Mesenchymal stem cell (in vitro differentiated cells and primary cell): ENCODE measurements around the gene IMMP2L.
A peak's percentile ranks its signal among the peaks of the same experiment; 100 is the strongest.

Experiments used
- DNase-seq: peaks from one replicate; pipeline ENCODE4 v3.0.0-alpha.2; 2013
- H2AFZ ChIP-seq: one replicate; pipeline ENCODE4 v1.6.1; 2013; ENCODE audit warnings: low read depth, mild to moderate bottlenecking, control low read depth, inconsistent platforms, low read length, moderate library complexity
- H2AK5ac ChIP-seq: 2 replicates; pipeline ENCODE4 v1.6.1; 2013; ENCODE audit warnings: low read length, moderate library complexity, mild to moderate bottlenecking, inconsistent platforms; ENCODE audit not compliant: severe bottlenecking
- H2BK120ac ChIP-seq: one replicate; pipeline ENCODE4 v1.6.1; 2013; ENCODE audit warnings: low read depth, mild to moderate bottlenecking, inconsistent platforms, low read length, moderate library complexity
- H2BK12ac ChIP-seq, 2 experiments: one replicate each; pipeline ENCODE4 v1.6.1; 2013; ENCODE audit warnings: inconsistent platforms in 2 of 2, low read length in 2 of 2, mild to moderate bottlenecking in 2 of 2, moderate library complexity in 2 of 2, control low read depth in 1 of 2
- H2BK15ac ChIP-seq: one replicate; pipeline ENCODE4 v1.6.1; 2013; ENCODE audit warnings: mild to moderate bottlenecking, low read depth, inconsistent platforms; ENCODE audit not compliant: poor library complexity, severe bottlenecking
- H2BK5ac ChIP-seq: 2 replicates; pipeline ENCODE4 v1.6.1; 2013; ENCODE audit warnings: low read depth, mild to moderate bottlenecking, low read length, control low read depth, inconsistent platforms; ENCODE audit not compliant: poor library complexity, severe bottlenecking
- H3K14ac ChIP-seq, 2 experiments: one replicate each; pipeline ENCODE4 v1.6.1; 2013; ENCODE audit warnings: inconsistent platforms in 2 of 2, low read length in 2 of 2, control low read depth in 1 of 2, mild to moderate bottlenecking in 1 of 2, moderate library complexity in 1 of 2
- H3K18ac ChIP-seq, 2 experiments: one replicate each; pipeline ENCODE4 v1.6.1; 2013; ENCODE audit warnings: inconsistent platforms in 2 of 2, low read length in 2 of 2, control low read depth in 1 of 2, low read depth in 1 of 2, mild to moderate bottlenecking in 1 of 2
- H3K23ac ChIP-seq, 2 experiments: one replicate each; pipeline ENCODE4 v1.6.1; 2013; ENCODE audit warnings: inconsistent platforms in 2 of 2, low read length in 2 of 2, mild to moderate bottlenecking in 2 of 2, moderate library complexity in 2 of 2, control low read depth in 1 of 2
- H3K27ac ChIP-seq: 2 replicates; pipeline ENCODE4 v1.5.1; 2013; ENCODE audit warnings: mild to moderate bottlenecking, moderate library complexity, low read length, control low read depth, inconsistent platforms; ENCODE audit not compliant: poor library complexity, severe bottlenecking
- H3K27me3 ChIP-seq, 2 experiments: 2 replicates each; pipeline versions ENCODE4 v1.6.1 to v1.7.0; 2013; ENCODE audit warnings: low read length in 2 of 2, mild to moderate bottlenecking in 2 of 2, moderate library complexity in 2 of 2, control low read depth in 1 of 2, inconsistent platforms in 1 of 2; ENCODE audit not compliant: control insufficient read depth in 1 of 2, insufficient read depth in 1 of 2
- H3K36me3 ChIP-seq, 2 experiments: 2 replicates each; pipeline versions ENCODE4 v1.6.1 to v1.7.0; 2013; ENCODE audit warnings: low read length in 2 of 2, control low read depth in 1 of 2, inconsistent platforms in 1 of 2, low read depth in 1 of 2, mild to moderate bottlenecking in 1 of 2; ENCODE audit not compliant: insufficient read depth in 2 of 2, control insufficient read depth in 1 of 2
- H3K4ac ChIP-seq, 2 experiments: one replicate each; pipeline ENCODE4 v1.6.1; 2013; ENCODE audit warnings: inconsistent platforms in 2 of 2, low read length in 2 of 2, mild to moderate bottlenecking in 2 of 2, moderate library complexity in 2 of 2, control low read depth in 1 of 2, low read depth in 1 of 2
- H3K4me1 ChIP-seq: 2 replicates; pipeline ENCODE4 v1.6.1; 2013; ENCODE audit warnings: low read depth, low read length, control low read depth; ENCODE audit not compliant: control insufficient read depth, insufficient read depth
- H3K4me2 ChIP-seq: 2 replicates; pipeline ENCODE4 v1.6.1; 2013; ENCODE audit warnings: low read length, mild to moderate bottlenecking, inconsistent platforms; ENCODE audit not compliant: poor library complexity, severe bottlenecking
- H3K4me3 ChIP-seq, 2 experiments: 2 replicates each; pipeline versions ENCODE4 v1.5.1 to v1.7.0; 2013; ENCODE audit warnings: low read length in 2 of 2, mild to moderate bottlenecking in 2 of 2, control low read depth in 1 of 2, low read depth in 1 of 2; ENCODE audit not compliant: insufficient read depth in 1 of 2
- H3K79me1 ChIP-seq: replicated peaks from 2 replicates; pipeline ENCODE4 v1.6.1; 2013; ENCODE audit warnings: mild to moderate bottlenecking, control low read depth, low read length, inconsistent platforms; ENCODE audit not compliant: poor library complexity, severe bottlenecking
- H3K9ac ChIP-seq: 2 replicates; pipeline ENCODE4 v1.7.0; 2013; ENCODE audit warnings: mild to moderate bottlenecking, low read length, moderate library complexity
- H3K9me3 ChIP-seq: 2 replicates; pipeline ENCODE4 v1.7.0; 2013; ENCODE audit warnings: mild to moderate bottlenecking, low read length; ENCODE audit not compliant: control insufficient read depth
- H4K8ac ChIP-seq: one replicate; pipeline ENCODE4 v1.6.1; 2013; ENCODE audit warnings: inconsistent platforms, mild to moderate bottlenecking, low read length, moderate library complexity
- H4K91ac ChIP-seq: one replicate; pipeline ENCODE4 v1.6.1; 2013; ENCODE audit warnings: mild to moderate bottlenecking, low read length, inconsistent platforms
- WGBS: methylation state at CpG from one replicate; pipeline ENCODE4 v1.1.7; 2013; ENCODE audit warnings: mixed read lengths; 5-methylcytosine and 5-hydroxymethylcytosine counted together

The IMMP2L gene

GRCh38 chr7:110784749-110785148, 777.5 kb downstream of the IMMP2L start:
- Histone ChIP-seq H3K14ac (no peak overlapping the region), H2AFZ (no peak overlapping the region), H3K4me2 (no peak overlapping the region), H3K27me3 (no peaks in the 10 kb centered on the region), H4K91ac (no peak overlapping the region), H3K23ac (no peak overlapping the region), H3K4me1 (no peaks in the 10 kb centered on the region), H2BK120ac (no peak overlapping the region), H3K79me1 (no peaks in the 10 kb centered on the region), H3K27ac (no peak overlapping the region), H3K9me3 (no peaks in the 10 kb centered on the region), H2BK5ac (no peak overlapping the region), H3K9ac (no peak overlapping the region), H3K4ac (no peak overlapping the region), H3K36me3 (no peaks in the 10 kb centered on the region), H3K4me3 (no peak overlapping the region), H2AK5ac (no peak overlapping the region), H3K18ac (no peak overlapping the region), H2BK15ac (no peak overlapping the region), H2BK12ac (no peak overlapping the region), H4K8ac (no peak overlapping the region)
- no peak for DNase-seq
- no CpG with 5 or more reads among the region's 1 CpG for WGBS

DNA sequence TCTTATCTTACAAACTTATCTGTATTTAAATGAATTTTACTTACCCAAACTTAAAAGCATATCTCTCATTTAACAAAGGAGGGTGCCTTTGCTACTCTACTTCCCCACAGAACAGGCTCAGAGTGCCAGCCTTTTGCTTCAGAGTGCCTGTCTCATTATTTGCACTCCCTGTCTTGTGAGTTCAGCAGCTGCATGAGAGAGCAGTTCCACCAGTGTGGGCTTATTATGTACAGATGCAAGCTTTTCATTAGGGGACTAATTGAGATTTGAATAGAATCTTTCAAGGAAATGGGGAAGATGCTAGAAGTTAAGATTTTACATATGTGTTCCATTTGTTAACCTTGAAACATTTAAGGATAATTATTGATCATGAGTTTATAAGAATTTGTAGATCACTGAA, 781.6 kb downstream of the IMMP2L start:
- Histone ChIP-seq H3K4ac (no peak overlapping the region), H3K4me3 (no peak overlapping the region), H2BK5ac (no peak overlapping the region)

GRCh38 chr7:110779339-110779738, 783.0 kb downstream of the IMMP2L start:
- H4K8ac ChIP-seq, result no peak overlapping the region
- H3K23ac ChIP-seq, result no peak overlapping the region
- H3K36me3 ChIP-seq, result no peaks in the 10 kb centered on the region
- H3K4me1 ChIP-seq, result no peaks in the 10 kb centered on the region
- no peak overlapping the region for H4K91ac ChIP-seq
- H3K4me3 ChIP-seq, result no peak overlapping the region
- H2AK5ac ChIP-seq, result no peak overlapping the region
- H3K27me3 ChIP-seq, result no peaks in the 10 kb centered on the region
- no peak overlapping the region for H2BK5ac ChIP-seq
- no peak overlapping the region for H3K18ac ChIP-seq
- H3K9ac ChIP-seq, result no peak overlapping the region
- no peak overlapping the region for H2AFZ ChIP-seq
- no peak overlapping the region for H3K14ac ChIP-seq
- no peak for DNase-seq
- no peak overlapping the region for H3K4ac ChIP-seq
- H3K79me1 ChIP-seq, result no peaks in the 10 kb centered on the region
- 77% methylated on average over 3 of the region's 3 CpGs for WGBS
- no peak overlapping the region for H3K4me2 ChIP-seq
- no peak overlapping the region for H2BK15ac ChIP-seq
- no peak overlapping the region for H2BK12ac ChIP-seq
- H3K27ac ChIP-seq, result no peak overlapping the region
- H2BK120ac ChIP-seq, result no peak overlapping the region
- no peaks in the 10 kb centered on the region for H3K9me3 ChIP-seq

More for the DNA sequence above, 781.6 kb downstream of the IMMP2L start:
- Histone ChIP-seq H4K91ac (no peak overlapping the region), H2BK15ac (no peak overlapping the region), H4K8ac (no peak overlapping the region), H3K9me3 (no peaks in the 10 kb centered on the region), H2AFZ (no peak overlapping the region), H2AK5ac (no peak overlapping the region), H3K27ac (no peak overlapping the region), H3K36me3 (no peaks in the 10 kb centered on the region), H3K4me2 (no peak overlapping the region), H3K79me1 (no peaks in the 10 kb centered on the region), H3K9ac (no peak overlapping the region), H3K23ac (no peak overlapping the region), H3K14ac (no peak overlapping the region), H3K18ac (no peak overlapping the region), H2BK120ac (no peak overlapping the region), H3K27me3 (no peaks in the 10 kb centered on the region), H2BK12ac (no peak overlapping the region), H3K4me1 (no peaks in the 10 kb centered on the region)
- DNase-seq, result no peak

DNA sequence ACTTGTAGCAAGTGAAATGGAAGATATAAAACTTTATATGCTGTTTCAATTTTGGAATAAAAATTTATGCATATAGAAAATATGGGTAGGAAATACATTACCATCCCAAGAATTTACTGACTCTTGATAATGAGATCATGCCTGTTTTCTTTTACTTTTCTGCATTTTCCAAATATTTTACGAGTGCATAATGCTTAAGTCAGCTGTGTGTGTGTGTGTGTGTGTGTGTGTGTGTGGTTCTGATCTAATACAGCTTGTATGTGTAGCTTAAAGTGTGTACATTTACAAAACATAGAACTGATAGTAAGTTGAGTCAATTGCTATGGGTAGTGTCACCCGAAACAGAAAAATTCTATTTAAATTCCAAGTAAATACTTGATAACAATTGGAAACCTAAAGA, 787.2 kb downstream of the IMMP2L start:
- Histone ChIP-seq H3K4me2 (no peak overlapping the region), H3K9me3 (no peaks in the 10 kb centered on the region), H3K4me3 (no peak overlapping the region), H3K36me3 (no peaks in the 10 kb centered on the region), H3K27ac (no peak overlapping the region), H2BK120ac (no peak overlapping the region), H3K9ac (no peak overlapping the region), H2AK5ac (no peak overlapping the region), H3K4ac (no peak overlapping the region), H4K91ac (no peak overlapping the region), H3K4me1 (no peaks in the 10 kb centered on the region), H3K79me1 (no peaks in the 10 kb centered on the region), H3K27me3 (no peaks in the 10 kb centered on the region), H2BK5ac (no peak overlapping the region), H2AFZ (no peak overlapping the region), H4K8ac (no peak overlapping the region), H3K18ac (no peak overlapping the region), H2BK15ac (no peak overlapping the region), H2BK12ac (no peak overlapping the region), H3K14ac (no peak overlapping the region), H3K23ac (no peak overlapping the region)
- 100% methylated on average over 1 of the region's 2 CpGs for WGBS
- peak; percentile 12 for DNase-seq
